HG03135 (cell line): ENCODE results near the gene SMIM35.

Experiments used
- ATAC-seq: cut with Tn5 transposase; IDR thresholded peaks from one replicate; pipeline ENCODE4 v1.9.1; 2021; ENCODE audit warnings: mild to moderate bottlenecking, moderate library complexity; ENCODE audit not compliant: unreplicated experiment

Gene SMIM35

GRCh38 chr11:118111019-118111743 is 24.4 kb upstream of the SMIM35 start:
- no peak for ATAC-seq

- no peak for ATAC-seq
Measured at GRCh38 chr11:118109231-118109630, 22.5 kb upstream of the SMIM35 start.

DNA sequence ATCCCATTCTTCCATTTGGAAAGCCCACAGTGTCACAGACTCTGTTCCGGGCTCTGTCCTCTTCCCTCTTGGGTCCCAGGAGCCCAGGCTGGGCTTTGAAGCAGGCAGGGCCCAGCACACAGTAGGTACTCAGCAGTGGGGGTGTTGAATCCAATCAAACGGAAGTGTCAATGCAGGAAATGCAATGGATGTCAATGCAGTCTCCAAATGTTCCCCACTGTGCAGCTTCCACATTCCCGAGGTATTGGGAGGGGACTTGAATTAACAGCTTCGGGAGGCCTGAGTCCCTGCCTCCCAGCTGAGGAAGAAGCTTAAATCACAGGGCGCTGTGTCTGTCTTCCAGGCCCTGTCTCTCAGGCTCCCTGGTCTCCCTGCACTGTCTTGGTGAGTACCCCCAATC is 21.8 kb upstream of the SMIM35 start:
- ATAC-seq: no peak

DNA sequence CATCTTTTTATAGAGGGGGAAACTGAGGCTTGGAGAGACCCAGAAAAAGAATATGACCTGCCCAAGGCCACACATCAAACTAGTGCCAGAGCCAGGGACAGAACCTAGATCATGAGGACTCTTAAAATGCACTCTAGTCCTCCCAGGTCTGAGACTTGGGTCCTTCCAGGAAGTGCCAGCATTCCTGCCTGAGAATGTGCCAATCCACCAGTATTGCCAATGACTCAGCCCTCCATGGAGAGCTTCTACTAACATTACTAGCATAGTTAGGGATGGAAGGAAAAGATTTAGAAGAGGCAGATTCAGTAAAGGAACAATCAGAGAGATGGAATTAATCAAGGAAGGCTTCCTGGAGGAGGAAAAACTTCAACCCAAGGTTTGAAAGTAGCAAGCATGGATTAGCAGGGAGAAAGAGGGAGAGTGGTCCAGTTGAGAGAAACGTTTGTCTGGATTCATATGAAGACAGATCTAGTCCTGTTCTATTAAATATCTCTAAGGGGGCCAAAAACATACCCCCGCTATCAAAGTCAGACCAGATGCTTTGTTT is 20.1 kb upstream of the SMIM35 start:
- ATAC-seq: no peak

GRCh38 chr11:118105657-118106305 is 19.0 kb upstream of the SMIM35 start:
- no peak for ATAC-seq

DNA sequence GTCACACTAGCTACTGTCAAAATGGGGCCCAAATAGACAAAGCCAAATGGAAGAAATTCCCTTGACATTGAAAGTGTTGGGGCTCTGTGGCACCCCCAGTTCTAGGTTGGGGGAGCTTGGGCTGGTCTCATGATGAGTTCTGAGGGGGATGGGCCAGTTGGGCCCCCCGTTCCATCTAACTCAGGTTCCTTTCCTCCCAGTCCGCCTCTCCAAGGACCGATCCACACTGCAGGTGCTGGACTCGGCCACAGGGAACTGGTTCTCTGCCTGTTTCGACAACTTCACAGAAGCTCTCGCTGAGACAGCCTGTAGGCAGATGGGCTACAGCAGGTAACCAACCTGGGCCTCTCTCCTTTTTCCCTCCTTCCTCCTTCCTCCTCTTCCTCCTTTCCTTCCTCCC is 17.7 kb upstream of the SMIM35 start:
- ATAC-seq: no peak

- no peak for ATAC-seq
Measured at GRCh38 chr11:118102721-118103261, 16.0 kb upstream of the SMIM35 start.

- ATAC-seq: no peak
Measured at GRCh38 chr11:118100691-118101232, 14.0 kb upstream of the SMIM35 start.

- no peak for ATAC-seq
Measured at GRCh38 chr11:118099838-118100556, 13.2 kb upstream of the SMIM35 start.

DNA sequence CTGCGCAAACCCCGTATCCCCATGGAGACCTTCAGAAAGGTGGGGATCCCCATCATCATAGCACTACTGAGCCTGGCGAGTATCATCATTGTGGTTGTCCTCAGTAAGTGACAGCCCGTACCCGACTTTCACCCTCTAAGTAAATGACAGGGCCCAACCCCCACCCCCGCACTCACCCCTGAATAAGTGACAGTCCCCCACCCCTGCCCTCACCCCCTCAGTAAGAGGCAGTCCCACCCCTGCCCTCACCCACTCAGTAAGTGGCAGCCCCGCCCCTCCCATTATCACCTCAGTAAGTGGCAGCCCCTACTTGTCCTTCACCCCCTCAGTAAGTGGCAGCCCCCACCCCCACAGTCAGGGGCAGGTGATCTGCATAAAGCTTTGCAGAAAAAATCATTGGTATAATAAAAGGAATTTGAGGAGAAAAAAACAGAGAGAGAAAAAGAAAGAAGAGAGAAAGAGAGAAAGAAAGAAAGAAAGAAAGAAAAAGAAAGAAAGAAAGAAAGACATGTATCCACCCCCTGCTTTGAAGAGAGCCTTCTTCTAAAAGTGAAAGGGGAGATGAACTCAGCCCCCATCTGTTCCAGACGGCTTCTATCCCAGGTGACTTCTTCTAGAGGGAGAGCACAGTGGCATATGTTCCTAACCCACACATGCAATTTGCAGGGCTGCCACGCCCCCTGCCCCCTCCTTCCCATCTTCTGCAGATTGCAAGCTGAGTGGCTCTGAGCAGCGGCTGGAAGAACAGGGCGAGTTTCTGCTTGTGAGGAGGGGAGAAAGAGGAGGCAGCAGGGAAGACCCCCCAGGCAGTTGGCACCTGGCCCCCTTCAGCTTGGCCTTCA is 12.5 kb upstream of the SMIM35 start:
- no peak for ATAC-seq

DNA sequence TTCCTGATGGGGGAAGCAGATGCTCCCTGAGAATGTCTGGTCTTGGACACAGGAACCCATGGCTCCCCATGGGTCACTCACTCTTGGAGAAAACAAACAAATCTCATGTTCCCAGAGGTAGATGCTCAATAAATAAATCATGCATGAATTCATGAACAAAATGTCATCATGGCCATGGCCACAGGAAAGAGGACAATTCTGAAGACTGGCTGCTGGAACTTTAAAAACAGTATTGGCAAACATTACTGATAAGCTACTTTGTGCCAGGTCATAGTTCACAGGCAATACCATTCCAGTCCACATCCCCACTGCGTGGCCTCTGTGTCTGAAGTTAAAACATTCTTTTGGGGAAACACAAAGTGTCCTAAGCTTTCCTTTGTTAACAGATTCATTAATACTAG is 9.2 kb upstream of the SMIM35 start:
- no peak for ATAC-seq

DNA sequence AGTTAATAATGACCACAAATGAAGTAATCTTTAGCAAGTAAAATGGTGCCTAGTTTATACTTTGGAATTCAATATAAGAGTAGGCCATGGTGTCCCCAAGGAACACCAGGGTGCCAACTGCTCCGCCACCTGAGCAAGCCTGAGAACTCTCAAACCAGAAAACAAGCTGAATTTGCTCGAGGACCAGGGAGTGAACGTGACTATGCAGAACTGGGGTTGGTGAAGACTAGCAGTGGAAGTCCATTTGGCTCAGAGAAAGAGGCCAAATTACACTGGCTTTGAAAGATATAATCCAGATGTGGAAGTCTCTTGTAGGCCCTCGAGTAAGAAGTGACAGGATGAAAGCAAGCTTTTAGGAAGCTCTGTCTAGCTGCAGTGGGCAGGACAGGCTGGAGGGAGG is 8.7 kb upstream of the SMIM35 start:
- no peak for ATAC-seq

- ATAC-seq: no peak
Measured at GRCh38 chr11:118092907-118093571, 6.3 kb upstream of the SMIM35 start.

- ATAC-seq: no peak
Measured at GRCh38 chr11:118091690-118092089, 4.9 kb upstream of the SMIM35 start.

DNA sequence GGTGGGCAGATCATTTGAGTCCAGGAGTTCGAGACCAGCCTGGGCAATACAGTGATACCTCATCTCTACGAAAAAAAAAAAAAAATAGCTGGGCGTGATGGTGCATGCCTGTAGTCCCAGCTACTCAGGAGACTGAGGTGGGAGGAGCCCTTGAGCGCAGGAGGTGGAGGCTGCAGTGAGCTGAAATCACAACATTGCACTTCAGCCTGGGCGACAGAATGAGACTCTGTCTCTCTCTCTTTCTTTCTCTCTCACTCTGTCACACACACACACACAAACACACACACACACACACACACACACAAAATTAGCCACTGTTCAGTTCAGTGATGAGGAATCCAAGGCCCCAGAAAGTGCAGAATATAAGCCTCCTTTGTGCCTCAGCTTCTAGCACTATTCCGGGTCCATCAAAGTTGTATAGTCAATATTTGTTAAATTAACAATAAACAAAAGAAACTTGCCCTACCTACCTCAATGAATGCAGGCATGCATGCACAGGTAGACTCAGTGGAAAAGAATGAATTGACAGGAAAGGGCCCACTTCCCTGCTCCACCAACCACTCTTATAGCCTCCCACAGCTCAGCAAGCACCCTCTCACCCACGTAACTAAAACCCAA is 3.9 kb upstream of the SMIM35 start:
- no peak for ATAC-seq

GRCh38 chr11:118088531-118088930 is 1.8 kb upstream of the SMIM35 start:
- no peak for ATAC-seq

DNA sequence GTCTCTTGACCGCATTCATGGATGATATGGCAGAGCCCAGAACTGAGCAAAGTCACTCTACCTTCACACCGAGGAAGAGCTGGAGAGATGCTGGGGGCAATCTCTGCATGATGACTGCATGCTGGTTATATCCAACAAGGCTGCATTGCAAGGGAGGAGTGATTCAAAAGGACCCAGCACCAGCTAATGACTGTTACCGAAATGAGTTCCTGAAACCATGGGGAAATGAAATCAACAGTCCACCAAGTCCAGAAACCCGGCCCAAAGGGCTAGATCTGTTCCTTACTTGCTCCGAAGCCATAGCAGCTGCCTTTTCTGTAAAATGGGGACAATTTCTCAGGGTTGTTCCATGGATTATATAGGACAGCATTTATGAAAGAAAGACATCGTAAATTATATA is 1.2 kb upstream of the SMIM35 start:
- no peak for ATAC-seq

DNA sequence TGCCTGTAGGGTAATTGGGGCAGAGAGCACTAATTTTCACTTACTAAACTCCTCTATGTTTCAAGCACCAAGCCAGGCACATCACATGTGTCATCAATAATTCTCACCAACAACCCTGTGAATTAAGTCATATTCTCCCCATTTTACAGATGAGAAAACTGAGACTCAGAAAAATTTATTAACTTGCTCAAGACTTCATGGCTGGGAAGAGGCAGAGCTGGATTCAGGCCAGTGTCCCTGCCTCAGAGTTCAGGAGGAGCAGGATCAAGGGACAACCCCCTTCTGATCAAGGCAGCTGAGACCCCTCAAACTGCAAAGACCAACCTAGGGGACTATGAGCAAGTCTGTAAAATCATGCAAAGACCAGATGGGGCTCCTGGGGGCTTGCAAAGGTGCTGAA is 2.1 kb downstream of the SMIM35 start:
- no peak for ATAC-seq

- no peak for ATAC-seq
Measured at GRCh38 chr11:118084247-118084646, 2.5 kb downstream of the SMIM35 start.
